Epidermal melanocyte (primary cell): ENCODE results near the gene POLR2F.
"Not testable (repeated sequence)": the region's sequence is repeated elsewhere in the genome, so short reads cannot be mapped to it uniquely, and the experiment has no call there.

Experiments used
- DNase-seq: peaks from one replicate; pipeline ENCODE4 v3.0.0; 2011; ENCODE audit warnings: low spot score; ENCODE audit not compliant: insufficient read length

POLR2F gene

DNA sequence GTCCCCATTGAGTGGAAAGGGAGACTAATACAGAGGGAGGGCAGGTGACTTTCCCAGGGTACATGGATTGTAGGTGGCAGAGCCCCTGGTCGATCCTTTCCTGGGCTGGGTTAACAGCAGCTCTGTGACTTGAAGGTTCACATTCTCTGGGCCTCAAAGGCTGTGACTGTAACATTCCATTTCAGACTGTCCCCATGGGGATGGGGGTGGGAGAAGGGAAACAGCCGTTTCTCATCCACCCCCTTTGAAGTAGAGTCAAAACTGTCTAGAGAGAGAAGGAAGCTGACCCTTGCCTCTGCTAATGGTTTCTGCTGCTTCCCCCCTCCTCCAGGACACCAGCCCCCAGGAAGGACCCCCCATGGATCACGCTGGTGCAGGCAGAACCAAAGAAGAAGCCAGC lies 28.2 kb upstream of the POLR2F start:
- DNase-seq = no peak

DNA sequence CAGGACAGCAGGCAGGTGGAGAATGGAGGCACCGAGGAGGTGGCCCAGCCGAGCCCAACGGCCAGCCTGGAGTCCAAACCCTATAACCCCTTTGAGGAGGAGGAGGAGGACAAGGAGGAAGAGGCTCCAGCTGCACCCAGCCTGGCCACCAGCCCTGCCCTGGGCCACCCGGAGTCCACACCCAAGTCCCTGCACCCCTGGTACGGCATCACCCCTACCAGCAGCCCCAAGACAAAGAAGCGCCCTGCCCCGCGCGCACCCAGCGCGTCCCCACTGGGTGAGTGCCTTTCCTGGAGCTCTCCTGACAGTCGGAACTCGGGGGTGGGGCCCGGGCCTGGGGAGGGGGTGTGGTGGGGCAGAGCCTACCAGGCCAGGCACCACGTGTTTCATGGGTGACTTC lies 27.7 kb upstream of the POLR2F start:
- DNase-seq = no peak

DNA sequence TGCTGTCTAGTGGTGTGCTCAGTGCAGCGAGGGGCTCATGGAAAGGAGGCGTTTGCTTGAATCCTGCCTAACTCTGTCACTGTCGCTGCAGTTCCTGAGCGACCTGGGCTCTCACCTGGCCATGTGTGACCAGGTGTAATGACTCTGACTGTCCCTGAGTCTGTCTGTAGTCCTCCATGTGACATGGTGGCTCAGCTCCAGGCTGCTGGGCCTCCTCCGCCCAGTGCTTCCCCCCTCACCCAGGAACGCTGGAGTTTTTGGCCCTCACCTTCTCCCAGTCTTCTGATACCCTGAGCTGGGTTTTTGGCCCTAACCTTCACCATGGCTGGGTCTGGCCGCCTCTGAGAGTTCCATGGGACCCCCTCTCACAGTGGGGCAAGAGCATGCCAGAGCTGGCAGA lies 27.1 kb upstream of the POLR2F start:
- no peak for DNase-seq

DNA sequence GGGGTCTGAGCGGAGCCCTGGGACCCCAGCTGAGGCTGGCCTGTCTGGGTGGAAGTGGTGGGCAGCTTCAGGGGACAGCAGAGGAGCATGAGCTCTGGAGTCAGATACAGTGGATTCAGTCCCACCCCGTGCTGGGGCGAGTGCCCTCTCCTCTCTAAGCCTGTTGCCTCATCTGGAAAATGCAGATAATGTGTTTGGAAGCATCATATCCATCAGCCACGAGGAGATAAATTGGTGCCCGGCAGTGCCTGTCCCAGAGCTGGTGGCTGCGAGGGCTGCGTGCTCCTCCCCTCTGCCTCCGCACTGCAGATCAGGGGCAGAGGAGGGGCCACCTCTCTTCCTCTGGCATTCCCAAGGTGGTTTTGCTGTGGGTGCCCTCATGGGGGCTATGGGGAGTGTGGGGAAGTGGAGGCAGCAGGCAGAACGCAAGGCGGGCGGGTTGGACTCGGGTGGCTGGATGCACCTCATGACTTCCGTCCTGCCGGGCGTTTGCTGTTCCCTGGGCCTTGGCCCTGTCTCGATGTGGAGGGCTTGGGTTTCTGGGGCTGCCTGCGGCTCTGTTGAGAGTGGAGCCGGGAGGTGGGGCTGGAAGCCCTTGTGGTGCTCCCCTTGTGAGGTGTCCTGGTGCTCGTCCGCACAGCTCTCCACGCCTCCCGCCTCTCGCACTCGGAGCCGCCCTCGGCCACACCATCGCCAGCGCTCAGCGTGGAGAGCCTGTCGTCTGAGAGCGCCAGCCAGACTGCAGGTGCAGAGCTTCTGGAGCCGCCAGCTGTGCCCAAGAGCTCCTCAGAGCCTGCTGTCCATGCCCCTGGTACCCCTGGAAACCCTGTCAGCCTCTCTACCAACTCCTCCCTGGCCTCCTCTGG lies 26.5 kb upstream of the POLR2F start:
- DNase-seq = no peak

DNA sequence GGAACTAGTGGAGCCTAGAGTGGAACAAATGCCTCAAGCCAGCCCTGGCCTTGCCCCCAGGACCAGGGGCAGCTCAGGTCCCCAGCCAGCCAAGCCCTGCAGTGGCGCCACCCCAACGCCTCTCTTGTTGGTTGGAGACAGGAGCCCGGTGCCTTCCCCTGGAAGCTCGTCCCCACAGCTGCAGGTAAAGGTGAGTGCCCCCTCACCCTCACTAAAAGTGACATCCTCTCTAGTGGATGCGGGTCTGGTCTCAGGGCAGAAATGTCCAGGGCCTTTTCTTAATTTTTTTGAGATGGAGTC lies 25.9 kb upstream of the POLR2F start:
- no peak for DNase-seq

DNA sequence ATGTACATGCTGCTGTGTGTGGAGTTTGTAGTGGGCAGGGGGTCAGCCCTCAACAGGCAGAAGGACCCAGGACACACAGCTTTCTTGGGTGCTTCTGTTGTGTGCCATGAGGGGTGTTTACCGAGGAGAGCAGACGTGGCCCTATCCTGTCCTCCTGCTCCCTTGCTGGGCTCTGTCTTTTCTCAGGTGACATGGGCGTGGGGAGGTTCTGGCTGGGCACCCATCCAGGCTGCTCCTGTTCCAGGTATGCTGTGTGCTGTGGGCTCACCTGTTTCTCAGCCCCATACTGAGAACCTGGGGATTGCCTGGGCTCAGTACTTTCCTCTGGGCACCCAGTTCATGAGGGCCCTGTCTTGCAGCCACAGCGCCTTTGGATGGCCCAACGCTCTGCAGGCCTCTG lies 24.1 kb upstream of the POLR2F start:
- DNase-seq = no peak

DNA sequence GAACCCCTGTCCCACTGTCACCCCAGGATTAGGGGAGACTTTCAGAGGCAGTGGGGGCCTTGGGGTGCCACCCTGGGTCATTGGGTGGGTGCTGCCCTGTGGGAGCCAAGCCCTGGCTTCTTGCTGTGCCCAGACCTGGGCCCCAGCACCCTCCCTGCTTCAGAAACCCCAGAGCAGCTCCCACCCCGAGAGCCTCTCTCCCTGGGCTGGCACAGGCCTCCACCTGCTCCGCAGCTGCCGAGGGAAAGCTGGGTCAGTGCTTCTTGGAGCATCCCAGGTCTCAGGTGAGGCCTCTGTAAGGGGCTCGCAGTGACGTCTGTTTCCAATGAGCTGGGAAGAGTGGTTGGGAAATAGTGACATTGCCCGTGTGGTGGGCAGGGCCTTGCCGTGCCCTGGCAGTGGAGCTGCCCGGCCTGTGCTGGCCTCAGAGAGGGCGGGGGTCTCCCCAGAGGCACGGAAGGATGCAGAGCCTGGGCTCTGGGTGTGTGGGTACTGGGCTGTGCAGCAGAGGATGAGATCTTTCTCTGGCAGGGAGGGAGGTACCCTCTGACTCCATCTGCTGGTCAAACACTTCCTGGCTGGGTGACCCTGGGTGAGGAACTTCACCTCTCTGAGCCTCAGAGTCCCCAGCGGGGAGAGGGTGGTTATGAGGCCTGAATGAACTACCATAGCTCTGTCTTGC lies 23.1 kb upstream of the POLR2F start:
- no peak for DNase-seq

DNA sequence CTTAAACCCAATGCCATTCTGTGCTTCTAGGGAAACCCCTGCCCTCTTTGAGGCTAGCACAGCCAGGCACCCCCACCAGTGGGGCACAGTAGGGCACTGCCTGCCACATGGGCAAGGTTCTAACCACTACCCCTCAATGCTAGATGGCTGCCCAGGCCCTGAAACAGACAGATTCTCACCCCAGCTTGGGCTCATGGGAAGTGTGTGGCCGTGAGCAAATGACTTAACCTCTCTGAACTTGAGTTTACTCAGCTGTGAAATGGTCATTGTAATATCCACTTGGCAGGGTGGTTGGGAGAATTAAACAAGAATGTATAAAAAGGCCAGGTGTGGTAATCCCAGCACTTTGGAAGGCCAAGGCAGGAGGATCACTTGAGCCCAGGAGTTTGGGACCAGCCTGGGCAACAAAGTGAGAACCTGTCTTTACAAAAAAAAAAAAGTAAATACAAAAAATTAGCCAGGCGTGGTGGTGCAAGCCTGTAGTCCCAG lies 22.5 kb upstream of the POLR2F start:
- DNase-seq = no peak

DNA sequence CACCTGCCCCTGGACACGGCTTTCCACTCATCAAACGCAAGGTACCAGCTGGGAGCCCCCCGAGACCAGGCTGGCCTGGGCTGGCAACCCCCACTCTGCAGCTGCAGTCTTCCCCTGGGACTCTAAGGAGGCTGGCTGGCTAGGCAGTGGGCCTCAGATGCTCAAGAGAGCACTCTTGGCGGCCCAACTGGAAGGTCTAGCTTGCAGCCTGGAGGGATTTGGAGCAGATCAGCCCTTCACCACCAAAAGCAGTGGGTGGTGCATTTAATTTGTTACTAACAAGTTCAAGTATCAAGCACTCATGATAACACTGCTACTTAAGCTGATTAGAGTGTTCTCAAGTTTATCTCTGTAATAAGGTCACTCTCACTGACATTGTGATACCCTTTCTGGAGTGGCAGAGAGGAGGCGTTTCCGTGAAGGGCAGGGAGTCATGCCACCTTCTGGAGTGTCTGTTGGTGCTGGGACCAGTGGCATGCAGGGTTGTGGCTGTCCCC lies 21.6 kb upstream of the POLR2F start:
- DNase-seq = no peak

DNA sequence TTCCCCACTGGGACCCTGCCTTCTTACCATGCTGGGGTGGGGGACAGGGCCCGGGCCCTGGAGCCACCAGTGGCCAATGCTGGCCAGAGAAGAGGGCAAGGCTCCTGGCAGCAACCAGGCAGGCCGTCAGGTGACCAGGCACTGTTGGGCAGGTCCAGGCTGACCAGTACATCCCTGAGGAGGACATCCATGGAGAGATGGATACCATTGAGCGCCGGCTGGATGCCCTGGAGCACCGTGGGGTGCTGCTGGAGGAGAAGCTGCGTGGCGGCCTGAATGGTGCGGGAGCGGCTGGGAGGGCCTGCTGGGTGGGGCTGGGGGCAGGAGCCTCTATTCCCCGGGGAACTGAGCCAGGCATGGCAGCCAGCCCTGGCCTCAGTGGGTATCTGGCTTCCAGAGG lies 21.1 kb upstream of the POLR2F start:
- no peak for DNase-seq

DNA sequence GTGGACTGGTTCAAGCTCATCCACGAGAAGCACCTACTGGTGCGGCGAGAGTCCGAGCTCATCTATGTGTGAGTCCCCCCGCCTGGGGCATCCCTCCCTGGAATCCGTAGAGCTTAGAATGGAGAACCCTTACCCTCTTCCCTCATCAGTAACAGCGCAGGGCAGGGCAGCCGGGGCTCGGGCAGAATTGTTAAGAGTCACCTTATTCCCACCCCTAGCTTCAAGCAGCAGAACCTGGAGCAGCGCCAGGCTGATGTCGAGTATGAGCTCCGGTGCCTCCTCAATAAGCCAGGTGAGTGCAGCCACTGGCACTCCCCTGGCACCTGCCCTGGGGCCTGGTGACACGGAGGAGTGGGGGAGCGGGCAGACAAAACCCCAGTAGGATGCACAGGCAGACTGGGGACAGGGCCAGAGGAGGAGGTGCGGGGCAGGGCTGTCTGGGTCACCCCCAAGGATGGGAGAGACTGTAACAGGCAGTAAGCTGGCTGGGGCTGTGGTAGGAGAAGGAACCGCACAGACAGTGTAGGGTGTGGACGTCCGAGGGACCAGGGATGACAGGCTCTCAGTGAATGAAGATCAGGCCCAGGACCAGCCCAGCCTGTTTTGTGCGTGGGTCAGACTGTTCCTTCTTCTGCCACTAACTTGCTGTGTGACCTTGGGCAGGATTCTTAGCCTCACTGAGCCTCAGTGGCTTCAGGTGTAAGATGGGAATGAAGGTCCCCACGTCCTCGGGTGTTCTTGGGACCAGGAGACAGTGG lies 20.5 kb upstream of the POLR2F start:
- no peak for DNase-seq

DNA sequence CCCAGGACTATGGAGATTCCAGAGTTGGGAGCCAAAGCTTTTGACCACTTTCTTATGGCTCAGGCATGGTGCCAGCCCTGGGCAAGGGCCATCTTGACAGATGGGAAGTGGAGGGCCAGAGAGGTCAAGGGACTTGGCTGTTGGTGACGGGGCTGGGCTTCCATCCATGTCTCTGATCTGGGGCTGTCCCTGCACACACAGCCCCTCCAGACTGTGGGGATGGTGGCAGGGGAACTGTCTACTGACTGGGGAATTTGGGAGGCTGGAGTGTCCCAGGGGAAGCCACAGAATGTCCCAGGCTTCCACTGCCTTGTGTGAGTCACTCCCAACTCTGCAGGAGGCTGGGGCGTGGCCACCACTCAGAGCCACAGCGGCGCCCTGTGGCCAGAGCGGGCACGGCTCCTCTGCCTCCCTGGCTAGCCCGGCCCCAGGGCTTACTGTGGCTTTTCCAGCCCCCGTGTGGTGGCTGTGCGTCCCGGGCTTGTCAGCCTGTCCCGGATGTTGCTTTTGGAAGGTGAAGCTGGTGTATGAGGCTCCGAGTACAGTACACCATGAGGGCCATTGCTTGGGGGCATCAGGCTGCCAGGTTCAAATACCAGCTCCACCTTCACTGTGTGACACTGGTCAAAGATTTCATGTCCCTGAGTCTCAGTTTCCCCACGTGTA lies 19.7 kb upstream of the POLR2F start:
- peak; percentile 90 for DNase-seq

DNA sequence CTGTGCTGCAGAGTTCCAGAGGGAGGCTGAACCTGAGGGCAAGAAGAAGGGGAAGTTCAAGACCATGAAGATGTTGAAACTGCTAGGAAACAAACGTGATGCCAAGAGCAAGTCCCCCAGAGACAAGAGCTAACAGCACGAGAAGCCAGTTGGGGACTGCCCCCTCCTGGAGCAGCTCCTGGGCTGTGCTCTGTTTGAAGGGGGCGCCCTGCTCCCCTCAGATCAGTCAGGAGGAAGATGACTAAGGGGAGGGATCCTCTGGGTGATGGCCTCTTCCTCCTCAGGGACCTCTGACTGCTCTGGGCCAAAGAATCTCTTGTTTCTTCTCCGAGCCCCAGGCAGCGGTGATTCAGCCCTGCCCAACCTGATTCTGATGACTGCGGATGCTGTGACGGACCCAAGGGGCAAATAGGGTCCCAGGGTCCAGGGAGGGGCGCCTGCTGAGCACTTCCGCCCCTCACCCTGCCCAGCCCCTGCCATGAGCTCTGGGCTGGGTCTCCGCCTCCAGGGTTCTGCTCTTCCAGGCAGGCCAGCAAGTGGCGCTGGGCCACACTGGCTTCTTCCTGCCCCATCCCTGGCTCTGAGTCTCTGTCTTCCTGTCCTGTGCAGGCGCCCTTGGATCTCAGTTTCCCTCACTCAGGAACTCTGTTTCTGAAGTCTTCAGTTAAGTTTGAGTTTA lies 12.7 kb upstream of the POLR2F start:
- DNase-seq = no peak

DNA sequence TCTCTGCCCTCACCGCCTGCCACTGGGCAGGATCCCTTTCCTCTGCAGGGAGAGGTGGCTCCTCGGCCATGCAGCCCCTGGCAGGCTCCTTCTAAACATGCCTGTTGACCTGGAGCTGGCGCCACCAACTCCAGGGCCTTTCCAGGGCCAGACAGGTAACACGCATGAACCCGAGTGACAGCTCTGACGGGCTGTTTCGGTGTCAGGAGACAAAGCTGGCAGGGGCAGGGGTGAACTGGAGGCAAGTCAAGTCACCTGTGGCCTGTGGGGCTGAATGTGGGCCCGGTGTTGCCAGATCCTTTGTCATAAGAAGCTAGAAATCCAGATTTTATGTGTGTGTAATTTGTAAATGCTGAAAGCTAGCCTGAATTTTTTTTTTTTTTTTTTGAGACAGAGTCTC lies 11.4 kb upstream of the POLR2F start:
- DNase-seq = no peak

DNA sequence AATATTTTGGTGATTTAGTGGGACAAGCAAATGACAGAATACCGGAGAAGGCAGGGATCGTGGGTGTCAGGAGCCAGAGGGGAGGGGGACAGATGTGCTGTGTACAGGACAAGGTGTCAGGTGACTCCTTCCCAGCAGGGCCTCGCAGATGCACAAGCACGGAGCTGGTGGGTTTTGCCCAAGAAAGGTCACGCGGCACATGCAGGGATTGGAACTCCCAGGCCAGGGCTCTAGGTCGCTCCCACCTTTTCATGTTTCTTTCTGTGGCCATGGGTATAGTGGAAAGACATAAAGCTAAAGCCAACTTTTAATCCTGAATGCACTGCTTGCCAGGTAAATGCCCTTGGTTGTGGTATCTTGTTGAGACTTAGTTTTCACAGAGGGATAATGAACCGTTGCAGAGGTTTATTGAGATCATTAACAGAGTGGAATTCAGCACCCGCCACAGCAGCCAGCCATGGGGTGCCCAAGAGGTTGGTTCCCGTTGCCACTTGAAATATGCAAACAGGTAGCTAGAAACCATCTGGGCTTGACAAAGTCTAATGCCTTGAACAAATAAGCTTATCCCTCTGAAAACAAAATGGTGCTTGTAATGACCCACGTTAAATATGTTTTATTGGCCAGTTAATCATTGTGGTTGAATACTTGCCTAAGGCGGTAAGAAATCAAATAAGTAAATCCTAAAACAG lies 10.2 kb upstream of the POLR2F start:
- DNase-seq = no peak

DNA sequence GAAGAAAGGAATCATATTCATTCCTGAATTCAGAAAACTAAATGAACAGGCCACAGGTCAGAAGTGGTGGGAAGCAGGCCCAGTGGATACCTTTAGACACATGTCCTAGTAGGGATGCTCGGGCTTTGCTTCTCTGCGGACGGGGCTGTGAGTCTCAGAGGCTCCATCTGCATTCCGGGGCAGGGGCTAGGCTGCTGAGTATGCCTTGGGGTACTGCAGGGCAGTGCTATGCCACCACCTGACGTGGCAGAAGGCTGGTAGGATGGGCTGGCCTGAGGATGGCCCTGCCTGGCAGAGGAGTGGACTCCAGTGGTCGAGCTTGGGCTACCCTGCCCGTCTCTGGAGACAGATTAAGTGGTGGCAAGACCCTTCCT lies 9.7 kb upstream of the POLR2F start:
- DNase-seq = no peak

DNA sequence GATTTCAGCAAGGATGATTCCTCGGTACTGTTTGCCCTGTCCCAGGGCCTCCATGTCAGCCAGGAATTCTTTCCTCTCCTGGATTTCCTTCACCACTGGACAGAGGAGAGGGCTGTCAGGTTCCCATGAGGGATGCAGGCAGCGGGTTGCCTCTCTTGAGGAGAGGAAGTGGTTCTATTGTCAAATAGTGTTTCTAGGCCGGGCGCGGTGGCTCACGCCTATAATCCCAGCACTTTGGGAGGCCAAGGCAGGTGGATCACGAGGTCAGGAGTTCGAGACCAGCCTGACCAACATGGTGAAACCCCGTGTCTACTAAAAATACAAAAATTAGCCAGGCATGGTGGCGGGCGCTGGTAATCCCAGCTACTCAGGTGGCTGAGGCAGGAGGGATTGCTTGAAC lies 9.1 kb upstream of the POLR2F start:
- DNase-seq = not testable (repeated sequence)

DNA sequence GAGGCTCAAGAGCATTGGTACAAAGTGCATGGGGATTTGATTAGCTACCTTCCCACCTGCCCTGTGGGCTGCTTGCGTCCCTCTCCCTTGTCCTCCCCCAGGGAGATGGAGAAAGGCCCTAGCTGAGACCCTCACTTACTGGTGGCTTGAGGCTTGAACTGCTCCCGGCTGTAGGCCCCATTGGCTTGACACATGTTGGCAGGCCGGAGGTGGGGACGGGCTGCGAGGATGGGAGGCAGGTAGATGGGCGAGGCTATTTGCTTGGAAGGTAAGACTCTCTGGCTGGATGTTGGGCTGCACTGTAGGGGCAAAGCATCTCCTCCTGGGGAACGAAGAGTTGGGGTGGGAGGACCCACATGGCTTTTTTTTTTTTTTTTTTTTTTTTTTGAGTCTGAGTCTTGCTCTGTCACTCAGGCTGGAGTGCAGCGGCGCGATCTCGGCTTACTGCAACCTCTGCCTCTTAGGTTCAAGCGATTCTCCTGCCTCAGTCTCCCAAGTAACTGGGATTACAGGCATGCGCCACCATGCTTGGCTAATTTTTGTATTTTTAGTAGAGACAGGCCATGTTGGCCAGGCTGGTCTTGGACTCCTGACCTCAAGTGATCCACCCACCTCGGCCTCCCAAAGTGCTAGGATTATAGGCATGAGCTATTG lies 6.2 kb upstream of the POLR2F start:
- not testable (repeated sequence) for DNase-seq

DNA sequence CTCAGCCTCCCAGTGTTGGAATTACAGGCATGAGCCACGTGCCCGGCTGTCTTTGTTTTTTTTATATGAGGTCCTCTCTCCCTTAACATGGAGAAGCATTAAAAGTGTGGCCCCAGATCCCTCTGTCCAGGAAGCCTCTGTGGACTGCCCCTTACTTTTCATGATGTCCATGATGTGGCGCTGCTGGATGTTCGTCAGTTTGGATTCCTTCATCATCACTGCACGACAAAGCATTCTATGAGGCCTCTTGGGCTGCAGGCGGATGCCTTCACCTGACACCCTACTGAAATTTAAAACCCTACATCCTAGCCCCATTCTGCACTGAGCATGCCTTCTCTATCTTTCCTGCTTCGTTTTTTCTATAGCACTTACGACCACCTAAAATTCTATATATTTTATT lies 2.2 kb upstream of the POLR2F start:
- no peak for DNase-seq

DNA sequence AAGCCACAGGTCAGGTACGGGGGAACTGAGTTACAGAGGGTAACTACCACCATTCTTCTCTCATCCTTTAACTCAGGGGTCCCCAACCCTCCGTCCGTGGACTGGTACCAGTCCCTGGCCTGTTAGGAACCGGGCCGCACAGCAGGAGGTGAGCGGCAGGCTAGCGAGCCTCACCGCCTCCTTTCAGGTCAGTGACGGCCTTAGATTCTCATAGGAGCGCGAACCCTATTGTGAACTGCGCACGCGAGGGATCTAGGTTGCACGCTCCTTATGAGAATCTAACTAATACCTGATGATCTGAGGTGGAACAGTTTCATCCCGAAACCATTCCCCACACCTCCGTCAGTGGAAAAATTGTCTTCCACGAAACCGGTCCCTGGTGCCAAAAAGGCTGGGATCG lies 870 bp upstream of the POLR2F start:
- DNase-seq = not testable (repeated sequence)
